ENCODE data around the gene CIAPIN1.
"Not testable (repeated sequence)": the region's sequence is repeated elsewhere in the genome, so short reads cannot be mapped to it uniquely, and the experiment has no call there.

CIAPIN1 gene

GRCh38 chr16:57403965-57404817 lies 43.0 kb downstream of the CIAPIN1 start, which contains the start of gene CCL17:
Gene CCL17 (plus strand): TSS chr16:57404767. CDS start chr16:57413933, 9,166 bp downstream.
- no peak for FAIRE-seq

GRCh38 chr16:57401943-57402640 lies 45.1 kb downstream of the CIAPIN1 start:
- no peak for FAIRE-seq

DNA sequence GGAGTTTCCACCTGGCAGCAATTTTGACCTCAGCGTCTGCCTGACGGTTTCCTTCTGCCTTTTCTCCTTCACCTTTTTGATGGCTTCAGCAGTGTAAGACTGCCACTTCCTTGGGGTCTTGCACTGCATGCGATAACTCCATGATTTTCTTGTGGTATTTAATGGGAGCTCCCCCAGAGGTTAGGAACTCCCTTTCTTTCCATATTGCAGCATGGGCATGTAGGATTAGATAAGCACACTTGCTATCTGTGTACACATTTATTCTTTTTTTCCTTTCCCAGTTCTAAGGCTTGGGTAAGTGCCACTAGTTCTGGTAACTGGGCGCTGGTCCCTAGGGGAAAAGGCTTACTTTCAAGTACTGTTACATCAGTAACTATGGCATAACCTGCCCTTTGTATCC lies 49.7 kb downstream of the CIAPIN1 start:
- FAIRE-seq = not testable (repeated sequence)

- no peak for FAIRE-seq
These were observed 50.4 kb downstream of the CIAPIN1 start for GRCh38 chr16:57396786-57397185.

DNA sequence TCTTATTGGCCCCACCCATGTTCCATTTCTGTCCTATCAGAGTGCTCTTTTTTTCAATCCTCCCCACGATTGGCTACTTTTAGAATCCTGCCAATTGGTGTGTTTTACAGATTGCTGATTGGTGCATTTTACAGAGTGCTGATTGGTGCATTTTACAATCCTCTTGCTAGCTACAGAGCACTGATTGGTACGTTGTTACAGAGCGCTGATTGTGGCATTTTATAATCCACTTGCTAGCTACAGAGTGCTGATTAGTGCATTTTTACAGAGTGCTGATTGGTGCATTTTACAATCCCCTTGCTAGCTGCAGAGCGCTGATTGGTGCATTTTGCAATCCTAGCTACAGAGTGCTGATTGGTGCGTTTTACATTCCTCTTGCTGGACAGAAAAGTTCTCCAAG lies 52.2 kb downstream of the CIAPIN1 start:
- FAIRE-seq = no peak

- FAIRE-seq = no peak
These were observed 52.7 kb downstream of the CIAPIN1 start for GRCh38 chr16:57394444-57394843.

DNA sequence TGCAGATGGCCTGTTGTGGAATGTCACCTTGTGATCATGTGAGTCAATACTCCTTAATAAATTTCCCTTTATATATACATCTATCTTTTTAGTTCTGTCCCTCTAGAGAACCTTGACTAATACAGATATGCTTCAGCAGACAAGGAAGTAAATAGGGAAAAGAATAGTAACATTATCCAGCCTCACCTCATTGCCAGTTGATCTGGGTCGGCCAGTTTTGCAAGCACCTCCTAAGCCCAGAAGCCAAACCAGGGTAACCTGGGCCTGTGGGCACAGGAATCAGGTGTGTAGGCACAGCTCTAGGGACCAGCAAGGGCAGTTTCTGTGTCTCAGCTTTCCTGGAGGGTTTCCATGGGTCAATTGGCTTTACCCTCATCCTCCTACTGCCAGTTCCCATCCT lies 54.5 kb downstream of the CIAPIN1 start:
- FAIRE-seq = no peak

DNA sequence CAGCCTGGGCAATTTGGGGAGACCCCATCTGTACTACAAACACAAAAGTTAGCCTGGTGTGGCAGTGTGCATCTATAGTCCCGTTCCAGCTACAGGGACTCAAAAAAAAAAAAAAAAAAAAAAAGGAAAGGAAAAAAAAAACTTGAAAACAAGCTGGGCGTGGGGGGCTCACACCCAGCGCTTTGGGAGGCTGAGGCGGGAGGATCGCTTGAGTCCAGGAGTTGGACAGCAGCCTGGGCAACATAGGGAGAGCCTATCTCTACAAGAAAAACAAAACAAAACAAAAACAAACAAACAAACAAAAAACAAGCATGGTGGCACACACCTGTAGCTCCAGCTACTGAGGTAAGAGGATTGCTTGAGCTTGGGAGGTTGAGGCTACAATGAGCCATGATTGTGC lies 55.5 kb downstream of the CIAPIN1 start:
- FAIRE-seq = no peak

GRCh38 chr16:57391300-57391699 lies 55.9 kb downstream of the CIAPIN1 start:
- FAIRE-seq = no peak

DNA sequence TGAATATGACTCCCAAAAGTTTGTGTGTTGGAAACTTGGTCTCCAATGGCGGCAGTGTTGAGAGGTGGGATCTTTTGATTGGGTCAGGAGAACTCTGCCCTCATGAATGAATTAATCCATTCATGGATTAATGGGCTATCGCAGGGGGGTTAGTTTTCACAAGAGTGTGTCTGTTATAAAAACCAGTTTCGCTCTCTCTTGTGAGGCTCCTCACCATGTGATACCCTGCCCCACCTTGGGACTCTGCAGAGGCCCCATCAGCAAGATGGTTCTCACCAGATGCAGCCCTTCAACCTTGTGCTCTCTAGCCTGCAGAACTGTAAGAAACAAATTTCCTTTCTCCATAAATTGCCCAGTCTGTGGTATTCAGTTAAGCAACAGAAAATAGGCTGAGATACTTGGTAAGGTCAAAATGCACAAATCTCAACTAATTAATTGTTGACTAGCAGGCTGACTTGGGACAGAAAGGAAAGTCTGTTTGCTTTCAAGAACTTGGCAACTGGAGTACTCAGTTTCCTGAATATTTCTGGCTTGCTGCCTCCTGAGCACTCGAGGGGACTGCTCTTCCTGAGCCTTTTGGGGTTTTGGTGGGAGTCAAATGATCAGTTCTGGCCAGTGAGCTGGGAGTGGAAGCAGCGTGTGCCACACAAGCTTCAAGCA lies 56.4 kb downstream of the CIAPIN1 start:
- no peak for FAIRE-seq

DNA sequence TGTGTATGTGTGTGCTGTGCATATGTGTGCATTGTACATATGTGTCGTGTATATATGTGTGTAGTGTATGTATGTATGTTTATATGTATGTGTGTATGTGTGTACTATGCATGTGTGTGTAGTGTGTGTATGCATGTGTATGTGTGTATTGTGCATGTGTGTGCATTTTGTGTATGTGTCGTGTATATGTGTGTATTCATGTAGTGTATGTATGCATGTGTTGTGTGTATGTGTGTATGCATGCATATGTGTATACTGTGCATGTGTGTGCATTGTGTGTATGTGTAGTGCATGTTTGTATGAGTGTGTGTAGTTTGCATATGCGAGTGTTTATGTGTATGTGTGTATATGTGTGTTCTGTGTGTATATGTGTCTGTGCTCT lies 58.1 kb downstream of the CIAPIN1 start:
- FAIRE-seq = no peak

DNA sequence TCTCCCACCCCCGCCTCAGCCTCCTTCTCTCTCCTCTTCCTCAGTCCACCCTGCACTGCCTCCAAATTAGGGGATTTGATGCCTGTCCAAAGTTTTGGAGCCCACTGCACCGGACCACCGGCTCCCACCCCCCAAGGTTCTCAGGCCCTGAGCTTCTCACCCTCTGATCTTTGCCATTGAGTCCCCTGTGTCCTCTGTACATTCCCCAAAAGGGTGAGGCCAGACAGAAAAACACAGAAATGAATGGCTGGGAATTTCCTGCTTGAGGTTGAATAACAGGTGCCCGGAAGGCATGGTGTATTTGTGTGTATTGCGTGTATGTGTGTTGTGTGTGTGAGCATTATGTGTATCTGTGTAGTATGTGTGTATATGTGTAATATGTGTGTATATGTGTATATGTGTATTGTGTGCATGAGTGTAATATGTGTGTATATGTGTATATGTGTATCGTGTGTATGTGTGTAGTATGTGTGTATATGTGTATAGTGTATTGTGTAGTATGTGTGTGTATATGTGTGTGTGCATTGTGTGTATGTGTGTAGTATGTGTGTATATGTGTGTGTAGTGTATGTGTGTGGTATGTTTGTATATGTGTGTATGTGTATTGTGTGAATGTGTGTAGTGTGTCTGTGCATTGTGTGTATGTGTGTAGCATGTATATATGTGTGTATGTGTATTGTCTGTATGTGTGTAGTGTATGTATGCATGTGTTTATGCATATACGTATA lies 58.7 kb downstream of the CIAPIN1 start:
- FAIRE-seq = no peak

DNA sequence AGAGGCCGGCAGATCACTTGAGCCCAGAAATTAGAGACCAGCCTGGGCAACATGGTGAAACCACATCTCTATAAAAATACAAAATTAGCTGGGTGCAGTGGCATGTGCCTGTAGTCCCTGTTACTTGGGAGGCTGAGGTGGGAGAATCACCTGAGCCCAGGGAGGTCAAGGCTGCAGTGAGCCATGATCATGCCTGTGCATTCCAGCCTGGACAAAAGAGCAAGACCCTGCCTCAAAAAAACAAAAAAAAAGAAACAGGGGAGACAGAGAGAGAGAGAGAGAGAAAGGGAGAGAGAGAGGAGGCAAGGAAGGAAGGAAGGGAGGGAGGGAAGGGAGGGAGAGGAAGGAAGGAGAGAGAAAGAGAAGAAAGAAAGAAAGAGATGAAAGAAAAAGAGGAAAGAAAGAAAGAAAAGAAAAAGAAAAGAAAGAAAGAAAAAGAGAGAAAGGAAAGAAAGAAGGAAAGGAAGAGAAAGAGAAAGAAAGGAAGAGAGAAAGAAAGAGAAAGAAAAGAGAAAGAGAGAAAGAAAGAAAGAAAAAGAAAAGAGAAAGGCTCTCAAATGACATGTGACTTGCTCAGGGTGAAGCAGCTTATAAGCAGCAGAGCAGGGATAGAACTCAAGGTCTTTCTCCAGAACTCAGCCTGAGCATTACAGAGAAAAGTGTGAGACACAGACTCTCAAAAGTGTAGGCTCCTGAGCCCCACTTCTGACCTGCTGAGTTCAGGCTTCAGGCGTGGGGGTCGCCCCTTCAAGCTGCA lies 59.4 kb downstream of the CIAPIN1 start:
- no peak for FAIRE-seq

GRCh38 chr16:57386381-57386951 lies 60.7 kb downstream of the CIAPIN1 start:
- no peak for FAIRE-seq

DNA sequence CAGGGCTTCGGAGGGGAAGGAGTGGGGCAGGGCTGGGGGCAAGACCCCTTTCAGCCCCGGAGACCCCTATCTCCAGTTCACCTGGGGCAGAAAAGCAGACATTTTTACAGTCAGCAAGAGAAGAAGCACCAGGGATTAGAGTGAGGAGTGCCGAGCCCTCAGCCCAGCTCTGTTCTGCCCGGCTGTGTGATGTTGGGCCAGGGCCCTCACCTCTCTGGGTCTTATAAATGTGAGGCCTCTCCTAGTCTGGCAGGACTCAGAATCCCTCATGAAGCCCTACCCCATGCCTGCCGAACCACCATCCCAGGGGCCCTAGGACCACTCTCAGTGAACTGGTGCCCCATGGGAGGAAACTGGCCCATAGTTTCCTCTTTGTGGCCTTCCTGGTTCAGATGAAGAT lies 62.1 kb downstream of the CIAPIN1 start:
- FAIRE-seq = no peak

- no peak for FAIRE-seq
These were observed 62.7 kb downstream of the CIAPIN1 start for GRCh38 chr16:57384248-57385070.

DNA sequence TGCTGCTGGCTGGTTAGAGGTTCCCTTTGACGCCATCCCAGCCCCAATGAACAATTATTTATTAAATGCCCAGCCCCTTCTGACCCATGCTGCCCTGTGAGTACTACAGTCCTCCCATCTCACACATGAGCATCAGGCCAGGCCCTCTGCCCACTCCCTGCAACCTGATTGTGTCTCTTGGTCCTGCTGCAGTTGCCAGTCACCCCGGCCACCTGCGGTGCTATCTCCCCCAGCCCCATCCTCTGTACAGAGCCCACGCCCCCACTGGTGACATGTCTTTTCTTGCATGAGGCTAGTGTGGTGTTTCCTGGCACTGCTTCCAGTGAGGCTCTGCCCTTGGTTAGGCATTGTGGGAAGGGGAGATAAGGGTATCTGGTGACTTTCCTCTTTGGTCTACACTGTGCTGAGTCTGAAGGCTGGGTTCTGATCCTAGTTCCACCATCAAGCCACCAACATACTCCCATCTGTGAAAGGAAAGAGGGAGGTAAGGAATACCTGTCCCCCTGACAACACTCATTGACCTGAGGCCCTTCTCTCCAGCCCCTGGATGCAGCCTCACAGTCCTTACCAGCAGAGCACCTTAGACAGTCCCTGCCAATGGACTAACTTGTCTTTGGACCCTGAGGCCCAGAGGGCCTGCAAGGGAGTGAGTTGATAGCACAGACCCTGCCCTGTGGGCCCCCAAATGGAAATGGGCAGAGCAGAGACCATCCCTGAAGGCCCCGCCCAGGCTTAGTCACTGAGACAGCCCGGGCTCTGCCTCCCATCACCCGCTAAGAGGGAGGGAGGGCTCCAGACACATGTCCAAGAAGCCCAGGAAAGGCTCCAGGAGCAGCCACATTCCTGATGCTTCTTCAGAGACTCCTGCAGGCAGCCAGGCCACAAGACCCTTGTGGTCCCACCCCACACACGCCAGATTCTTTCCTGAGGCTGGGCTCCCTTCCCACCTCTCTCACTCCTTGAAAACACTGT lies 63.6 kb downstream of the CIAPIN1 start:
- no peak for FAIRE-seq

- FAIRE-seq = no peak
These were observed 64.5 kb downstream of the CIAPIN1 start for GRCh38 chr16:57382535-57383275.

Measured in islet of Langerhans (tissue), 1 donor.